Cardiac muscle cell (in vitro differentiated cells and primary cell): ENCODE results near the gene C18orf63. TPM values are rescaled to one million over a fixed set of nuclear protein-coding genes. Genes with fewer than 3 reads are reported as not detected.
A peak's percentile ranks its signal among the peaks of the same experiment; 100 is the strongest.

Source experiments
- DNase-seq, 2 donors: peaks; one replicate each; pipeline versions ENCODE4 v3.0.0 to v3.0.0-alpha.2; 2010 to 2017; ENCODE audit warnings: low read depth in 1 of 2, low spot score in 1 of 2
- H3K27ac ChIP-seq: fragments of 200-600 bp; sonication (generic); 2 replicates; pipeline ENCODE4 v1.5.1; 2016
- H3K27me3 ChIP-seq: fragments of 200-600 bp; sonication (generic); 2 replicates; pipeline ENCODE4 v1.6.0; 2016; ENCODE audit warnings: control low read depth
- H3K36me3 ChIP-seq: fragments of 200-600 bp; sonication (generic); 2 replicates; pipeline ENCODE4 v1.5.1; 2016; ENCODE audit warnings: control low read depth
- H3K4me1 ChIP-seq: fragments of 200-600 bp; sonication (generic); 2 replicates; pipeline ENCODE4 v1.8.1; 2017; ENCODE audit warnings: low read depth, mild to moderate bottlenecking, mixed run types
- H3K4me3 ChIP-seq: fragments of 200-600 bp; sonication (generic); 2 replicates; pipeline ENCODE4 v1.5.1; 2016; ENCODE audit warnings: mild to moderate bottlenecking
- H3K9me3 ChIP-seq: fragments of 200-600 bp; sonication (generic); 2 replicates; pipeline ENCODE4 v1.5.1; 2017; ENCODE audit warnings: low read depth, mild to moderate bottlenecking, control low read depth
- polyA plus RNA-seq: library from polyadenylated mRNA; unstranded; fragments of >200 nt; fragmentation: Nextera tagmentation; extraction: Ambion mirVana; gene quantifications from 2 replicates; pipeline ENCODE4 v1.2.1, GENCODE V29; 2016
- total RNA-seq: library from RNA; depleted of rRNA; stranded (reverse); fragments of >200 nt; gene quantifications from 2 replicates; pipeline ENCODE4 v1.2.3, GENCODE V29; 2016
- TF ChIP-seq, protein P1 (sequence below): IDR thresholded peaks from 2 replicates; pipeline ENCODE4 v1.5.1; 2012; ENCODE audit warnings: low read depth, mild to moderate bottlenecking, low read length

C18orf63 gene
- total and polyA plus RNA-seq, 2 experiments from 2014 or later, result not detected

GRCh38 chr18:74288730-74289129, 26.9 kb upstream of the C18orf63 start:
- no peak overlapping the region for H3K4me3 ChIP-seq
- no peaks in the 10 kb centered on the region for H3K9me3 ChIP-seq
- no peak for DNase-seq
- H3K27me3 ChIP-seq, result no peaks in the 10 kb centered on the region
- no peaks in the 10 kb centered on the region for H3K36me3 ChIP-seq
- peaks cover 41% of the 10 kb centered on the region for H3K4me1 ChIP-seq
- TF ChIP-seq, protein P1, sequence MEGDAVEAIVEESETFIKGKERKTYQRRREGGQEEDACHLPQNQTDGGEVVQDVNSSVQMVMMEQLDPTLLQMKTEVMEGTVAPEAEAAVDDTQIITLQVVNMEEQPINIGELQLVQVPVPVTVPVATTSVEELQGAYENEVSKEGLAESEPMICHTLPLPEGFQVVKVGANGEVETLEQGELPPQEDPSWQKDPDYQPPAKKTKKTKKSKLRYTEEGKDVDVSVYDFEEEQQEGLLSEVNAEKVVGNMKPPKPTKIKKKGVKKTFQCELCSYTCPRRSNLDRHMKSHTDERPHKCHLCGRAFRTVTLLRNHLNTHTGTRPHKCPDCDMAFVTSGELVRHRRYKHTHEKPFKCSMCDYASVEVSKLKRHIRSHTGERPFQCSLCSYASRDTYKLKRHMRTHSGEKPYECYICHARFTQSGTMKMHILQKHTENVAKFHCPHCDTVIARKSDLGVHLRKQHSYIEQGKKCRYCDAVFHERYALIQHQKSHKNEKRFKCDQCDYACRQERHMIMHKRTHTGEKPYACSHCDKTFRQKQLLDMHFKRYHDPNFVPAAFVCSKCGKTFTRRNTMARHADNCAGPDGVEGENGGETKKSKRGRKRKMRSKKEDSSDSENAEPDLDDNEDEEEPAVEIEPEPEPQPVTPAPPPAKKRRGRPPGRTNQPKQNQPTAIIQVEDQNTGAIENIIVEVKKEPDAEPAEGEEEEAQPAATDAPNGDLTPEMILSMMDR, result no peak
- H3K27ac ChIP-seq, result no peak overlapping the region

DNA sequence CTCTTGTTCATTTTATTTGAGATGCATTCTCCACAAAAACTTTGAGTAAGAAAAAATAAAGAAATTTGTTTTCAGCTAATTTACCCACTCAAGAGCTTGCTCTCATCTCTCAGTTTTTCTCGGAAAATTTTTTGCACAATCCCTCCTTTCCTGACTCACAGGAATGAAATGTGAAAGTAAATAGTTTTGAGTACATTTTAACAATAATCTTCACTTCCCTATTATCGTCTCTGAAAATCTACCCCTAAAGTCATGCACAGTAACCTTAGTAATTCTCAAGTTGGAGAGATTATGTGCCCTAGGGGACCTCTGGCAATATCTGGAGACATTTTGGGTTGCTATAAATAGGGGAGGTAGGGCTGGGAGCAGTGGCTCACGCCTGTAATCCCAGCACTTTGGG, 26.5 kb upstream of the C18orf63 start:
- H3K36me3 ChIP-seq, result no peaks in the 10 kb centered on the region
- H3K9me3 ChIP-seq, result no peaks in the 10 kb centered on the region
- TF ChIP-seq, protein P1, result no peak
- no peak overlapping the region for H3K4me3 ChIP-seq
- no peak overlapping the region for H3K27ac ChIP-seq
- H3K27me3 ChIP-seq, result no peaks in the 10 kb centered on the region
- peaks cover 37% of the 10 kb centered on the region for H3K4me1 ChIP-seq
- peak in 1 of 2 donors; percentile 57 for DNase-seq

- Histone ChIP-seq H3K36me3 (no peaks in the 10 kb centered on the region), H3K9me3 (no peaks in the 10 kb centered on the region), H3K4me1 (peaks cover 29% of the 10 kb centered on the region), H3K4me3 (no peak overlapping the region), H3K27me3 (no peaks in the 10 kb centered on the region), H3K27ac (no peak overlapping the region)
- TF ChIP-seq, protein P1, result no peak
- DNase-seq, result no peak
Observed at GRCh38 chr18:74290021-74290420, 25.6 kb upstream of the C18orf63 start.

- TF ChIP-seq, protein P1, result peak; percentile 34
- peak; percentile 38 to 47 for DNase-seq
Observed at GRCh38 chr18:74290794-74291471, 24.7 kb upstream of the C18orf63 start.

DNA sequence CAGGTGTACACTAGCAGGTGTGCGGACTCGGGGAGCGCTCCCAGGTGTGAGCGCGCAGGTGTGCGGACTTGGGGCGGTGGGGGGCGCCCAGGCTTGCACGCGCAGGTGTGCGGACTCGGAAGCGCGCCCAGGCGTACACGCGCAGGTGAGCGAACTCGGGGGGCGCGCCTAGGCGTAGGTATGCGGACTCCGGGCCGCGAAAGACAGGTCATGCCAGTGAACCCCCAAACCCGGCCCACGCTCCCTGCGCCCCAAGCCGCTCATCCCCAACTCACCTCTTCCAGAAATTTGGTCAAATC, 24.2 kb upstream of the C18orf63 start:
- Histone ChIP-seq H3K4me1 (peaks cover 19% of the 10 kb centered on the region), H3K9me3 (no peaks in the 10 kb centered on the region), H3K4me3 (peak overlapping the region; percentile 62), H3K27ac (no peak overlapping the region), H3K36me3 (no peaks in the 10 kb centered on the region), H3K27me3 (no peaks in the 10 kb centered on the region)
- no peak for DNase-seq
- TF ChIP-seq, protein P1, result no peak

More at GRCh38 chr18:74290794-74291471, 24.7 kb upstream of the C18orf63 start:
- Histone ChIP-seq H3K4me1 (peaks cover 24% of the 10 kb centered on the region), H3K27me3 (no peaks in the 10 kb centered on the region), H3K27ac (no peak overlapping the region), H3K9me3 (no peaks in the 10 kb centered on the region), H3K4me3 (peak overlapping the region; percentile 62), H3K36me3 (no peaks in the 10 kb centered on the region)
